K562 (cell line): ENCODE results near the gene SETD3. TPM values are rescaled to one million over a fixed set of nuclear protein-coding genes. Genes with fewer than 3 reads are reported as not detected.

Experiments
- ATAC-seq: fragments of 200-7000 bp; cut with Tn5 transposase; 3 replicates; pipeline ENCODE4 v1.9.1; 2020; ENCODE audit warnings: moderate library complexity
- BruUV-seq: library from RNA; stranded (reverse); fragments of 400-500 nt; replicated peaks from 2 replicates; lab custom pipeline; 2021; lab: Mats Ljungman, UMichigan
- CTCF ChIA-PET: fragments of 300-600 bp; formaldehyde crosslinking; extraction: SDS; loops from one replicate; lab custom pipeline; 2021; ENCODE audit warnings: low intra/inter-chr PET ratio; lab: Yijun Ruan, JAX
- POLR2A ChIA-PET: fragments of 300-600, 350-650 bp; sonication (Branson Sonifier 250); formaldehyde crosslinking; extraction: SDS; loops from one replicate; lab custom pipeline; 2021; ENCODE audit warnings: antibody characterized with exemption, inconsistent platforms; lab: Yijun Ruan, JAX
- DNase-seq, 4 experiments: peaks; one replicate each; pipeline versions ENCODE4 v3.0.0 to v3.0.0-alpha.2; 2011 to 2018; ENCODE audit warnings: low spot score in 3 of 4, mixed read lengths in 3 of 4; ENCODE audit errors: extremely low read depth in 1 of 4
- FAIRE-seq: peaks from 2 replicates; lab custom pipeline; 2011; peaks lifted over from hg19 to GRCh38; lab: Jason Lieb, UNC
- H2AFZ ChIP-seq: 2 replicates; pipeline ENCODE4 v1.6.0; 2011; ENCODE audit warnings: low read depth, low read length, control low read depth, inconsistent platforms
- H3K27ac ChIP-seq: fragments of 200-600 bp; 3 replicates; pipeline ENCODE4 v1.8.0; 2011; ENCODE audit warnings: low read depth, mild to moderate bottlenecking, control low read depth, inconsistent platforms, low read length, moderate library complexity, mixed read lengths; ENCODE audit errors: extremely low read depth
- H3K27me3 ChIP-seq, 2 experiments: fragments of 300-600 bp in 1 of 2; 2 replicates in 1 of 2; 3 replicates in 1 of 2; pipeline versions ENCODE4 v1.6.0 to v1.8.0; 2011; ENCODE audit warnings: inconsistent platforms in 2 of 2, low read length in 2 of 2, mild to moderate bottlenecking in 1 of 2, mixed read lengths in 1 of 2, moderate library complexity in 1 of 2; ENCODE audit not compliant: control insufficient read depth in 2 of 2, insufficient read depth in 2 of 2
- H3K36me3 ChIP-seq: fragments of 300-600 bp; 3 replicates; pipeline ENCODE4 v1.8.0; 2011; ENCODE audit warnings: mild to moderate bottlenecking, low read length, inconsistent platforms; ENCODE audit not compliant: control insufficient read depth, insufficient read depth
- H3K4me1 ChIP-seq, 2 experiments: fragments of 200-600 bp in 1 of 2; replicated peaks in 1 of 2; 2 replicates in 1 of 2; 3 replicates in 1 of 2; pipeline versions ENCODE4 v1.5.1 to v1.8.0; 2011; ENCODE audit warnings: inconsistent platforms in 2 of 2, low read length in 2 of 2, mild to moderate bottlenecking in 1 of 2, mixed read lengths in 1 of 2, moderate library complexity in 1 of 2; ENCODE audit not compliant: control insufficient read depth in 2 of 2, insufficient read depth in 2 of 2
- H3K4me2 ChIP-seq: 2 replicates; pipeline ENCODE4 v1.6.1; 2011; ENCODE audit warnings: low read length, control low read depth, inconsistent platforms, mixed read lengths; ENCODE audit not compliant: insufficient read depth
- H3K4me3 ChIP-seq: fragments of 200-600 bp; sonication (generic), shearing (Covaris generic); 2 replicates; pipeline ENCODE4 v1.5.1; 2016; ENCODE audit warnings: control low read depth, inconsistent platforms
- H3K79me2 ChIP-seq: fragments of 200-600 bp; 3 replicates; pipeline ENCODE4 v1.8.0; 2011; ENCODE audit warnings: low read length, inconsistent platforms; ENCODE audit not compliant: control insufficient read depth, insufficient read depth
- H3K9ac ChIP-seq, 2 experiments: 2 replicates each; pipeline versions ENCODE4 v1.6.0 to v1.6.1; 2011; ENCODE audit warnings: low read depth in 2 of 2, low read length in 2 of 2, control low read depth in 1 of 2, inconsistent platforms in 1 of 2, mild to moderate bottlenecking in 1 of 2, mixed read lengths in 1 of 2; ENCODE audit not compliant: insufficient read depth in 1 of 2
- H3K9me1 ChIP-seq: one replicate; pipeline ENCODE4 v1.6.0; 2011; ENCODE audit warnings: inconsistent platforms, mild to moderate bottlenecking, low read length, moderate library complexity; ENCODE audit not compliant: control insufficient read depth, insufficient read depth
- H3K9me3 ChIP-seq: replicated peaks from 2 replicates; pipeline ENCODE4 v1.5.1; 2011; ENCODE audit warnings: low read depth, low read length, inconsistent platforms; ENCODE audit not compliant: control insufficient read depth, insufficient read depth
- H4K20me1 ChIP-seq: replicated peaks from 2 replicates; pipeline ENCODE4 v1.6.1; 2011; ENCODE audit warnings: low read length, inconsistent platforms, mixed read lengths; ENCODE audit not compliant: control insufficient read depth, insufficient read depth
- ARID3A ChIP-seq: IDR thresholded peaks from 2 replicates; pipeline ENCODE4 v1.6.1; 2012; ENCODE audit warnings: low read depth, low read length, improper control_type of control experiment, borderline replicate concordance
- ATF2 ChIP-seq: sonication (generic); formaldehyde crosslinking; IDR thresholded peaks from 2 replicates; pipeline ENCODE4 v1.8.1; 2022; ENCODE audit warnings: missing genetic modification reagents
- ATF4 ChIP-seq: fragments of 450-650 bp; formaldehyde crosslinking; IDR thresholded peaks from 2 replicates; pipeline ENCODE4 v1.4.0; 2022; ENCODE audit warnings: mild to moderate bottlenecking, moderate library complexity
- CBX5 ChIP-seq: IDR thresholded peaks from 2 replicates; pipeline ENCODE4 v1.6.1; 2014; ENCODE audit warnings: low read depth, borderline replicate concordance
- CGGBP1 ChIP-seq: fragments of 250-450 bp; sonication (Bioruptor Pico); IDR thresholded peaks from 2 replicates; pipeline ENCODE4 v1.9.0; 2021; ENCODE audit warnings: mild to moderate bottlenecking
- ELF2 ChIP-seq: fragments of 250-450 bp; sonication (Bioruptor Pico); IDR thresholded peaks from 2 replicates; pipeline ENCODE4 v1.5.0; 2021; ENCODE audit warnings: mild to moderate bottlenecking
- ETV5 ChIP-seq: sonication (generic); formaldehyde crosslinking; IDR thresholded peaks from 2 replicates; pipeline ENCODE4 v1.4.0; 2020; ENCODE audit warnings: low read depth, mild to moderate bottlenecking, missing genetic modification reagents
- ETV6 ChIP-seq, 3 experiments: fragments of 150-350 bp in 1 of 3; sonication (generic) in 1 of 3; formaldehyde crosslinking in 1 of 3; IDR thresholded peaks; 2 replicates each; pipeline versions ENCODE4 v1.6.1 to v1.8.0; 2014 to 2022; ENCODE audit warnings: borderline replicate concordance in 2 of 3, low read depth in 2 of 3, antibody characterized with exemption in 1 of 3, low read length in 1 of 3, mild to moderate bottlenecking in 1 of 3, missing genetic modification reagents in 1 of 3
- HIVEP1 ChIP-seq: fragments of 250-450 bp; sonication (Bioruptor Pico); IDR thresholded peaks from 2 replicates; pipeline ENCODE4 v1.4.0; 2020; ENCODE audit warnings: mild to moderate bottlenecking
- KAT2B ChIP-seq: IDR thresholded peaks from one replicate; pipeline ENCODE4 v1.6.1; 2012; ENCODE audit warnings: low read depth, mild to moderate bottlenecking, control low read depth, inconsistent platforms, low read length, moderate library complexity
- KAT8 ChIP-seq: fragments of 450-650 bp; IDR thresholded peaks from 2 replicates; pipeline ENCODE4 v1.6.1; 2016; ENCODE audit warnings: low read depth, mild to moderate bottlenecking
- NFYB ChIP-seq: IDR thresholded peaks from 2 replicates; pipeline ENCODE4 v1.6.1; 2011; ENCODE audit warnings: mild to moderate bottlenecking, moderate library complexity; ENCODE audit not compliant: insufficient read length; ENCODE audit errors: extremely low read depth
- RBFOX2 ChIP-seq: fragments of 200-400 bp; formaldehyde crosslinking; IDR thresholded peaks from 2 replicates; pipeline ENCODE4 v1.6.1; 2017; ENCODE audit warnings: low read depth, mild to moderate bottlenecking, low read length, moderate library complexity
- ZNF280B ChIP-seq: fragments of 250-450 bp; sonication (Bioruptor Pico); IDR thresholded peaks from 2 replicates; pipeline ENCODE4 v1.5.1; 2021; ENCODE audit warnings: mild to moderate bottlenecking
- ZNF347 ChIP-seq: fragments of 450-650 bp; formaldehyde crosslinking; IDR thresholded peaks from 2 replicates; pipeline ENCODE4 v1.4.0; 2020; ENCODE audit warnings: low read depth, mild to moderate bottlenecking, moderate library complexity
- ZSCAN32 ChIP-seq: fragments of 450-650 bp; formaldehyde crosslinking; IDR thresholded peaks from 2 replicates; pipeline ENCODE4 v1.4.0; 2020; ENCODE audit warnings: mild to moderate bottlenecking, moderate library complexity
- WGBS: fragments of 100-300 bp; shearing (Covaris generic); methylation state at CpG from one replicate; pipeline ENCODE4 v1.1.6; 2016; ENCODE audit warnings: low coverage, mixed read lengths; ENCODE audit not compliant: insufficient coverage; ENCODE audit errors: missing lambda C conversion rate; 5-methylcytosine and 5-hydroxymethylcytosine counted together
- in situ Hi-C: fragments of 300-500 bp; cut with MboI; formaldehyde crosslinking; loops from 4 replicates; pipeline ENCODE4 v1.15.0; 2018; ENCODE audit warnings: inconsistent platforms, mixed read lengths
- intact Hi-C: fragments of 100-400 bp; cut with micrococcal nuclease; formaldehyde crosslinking; loops from 2 replicates; pipeline ENCODE4 v1.14.2; 2022
- polyA plus RNA-seq, 8 experiments: library from polyadenylated mRNA; depleted of rRNA in 4 of 8; stranded (reverse) in 5 of 8; unstranded in 3 of 8; fragments of >200 nt; fragmentation: Nextera tagmentation in 2 of 8; fragmentation: Illumina TruSeq in 1 of 8; extraction: Ambion mirVana in 2 of 8; extraction: Trizol in 1 of 8; gene quantifications; 2 replicates each; pipeline versions ENCODE4 v1.2.1 to v1.2.3, GENCODE V29; 2011 to 2014; ENCODE audit warnings: inconsistent platforms in 1 of 8, missing spikeins in 1 of 8
- total RNA-seq, 7 experiments: library from RNA; depleted of rRNA in 6 of 7; stranded (reverse); fragments of >200 nt in 6 of 7; fragmentation: Illumina TruSeq in 2 of 7; extraction: Trizol in 2 of 7; gene quantifications; 2 replicates each; pipeline versions ENCODE4 v1.2.1 to v1.2.3, GENCODE V29; 2011 to 2021; ENCODE audit warnings: low replicate concordance in 1 of 7

SETD3 gene
- total and polyA plus RNA-seq, 9 of the 15 experiments (the other 6 are each of a cell fraction or from before 2014, with no cell fraction given), result 8.5 to 35.9 (median 26.5) TPM

GRCh38 chr14:99391671-99392070 is 89.0 kb downstream of the SETD3 start:
- Histone ChIP-seq H3K4me1 (peaks cover 0 to 6% of the 10 kb centered on the region in 2 experiments; a peak in 1 of 5 replicates), H3K9me1 (no peaks in the 10 kb centered on the region), H3K9ac (no peak overlapping the region), H3K27ac (no peak overlapping the region), H4K20me1 (0 out of 2 replicates have a peak, but pooled peaks cover 6% of the 10 kb centered on the region), H3K9me3 (no peaks in the 10 kb centered on the region), H3K27me3 (peaks cover 2 to 15% of the 10 kb centered on the region in 2 experiments; a peak in 3 of 5 replicates), H3K79me2 (no peaks in the 10 kb centered on the region), H3K36me3 (no peaks in the 10 kb centered on the region; the same call in 2 of the 3 replicates), H3K4me2 (no peak overlapping the region), H3K4me3 (no peak overlapping the region), H2AFZ (no peak overlapping the region)
- ChIA-PET POLR2A (interaction anchor here (1.0 kb wide), 1 partner anchor 49 kb away, joined by 3 read pairs; no protein-coding TSS in a partner anchor), CTCF (no interaction called here)
- 56% methylated on average over 12 of the region's 13 CpGs for WGBS
- BruUV-seq, result no TSS peak
- in situ Hi-C loops (loop anchor here (25.0 kb wide), 1 partner anchor 496 kb away; no protein-coding TSS in a partner anchor), intact Hi-C loops (no loop called here)
- DNase-seq (no peak), ATAC-seq (no peak), FAIRE-seq (no peak)
- TF ChIP-seq CGGBP1 (no peak), ATF2 (CRISPR knock-in tag) (no peak), ATF4 (no peak), KAT2B (no peak), ZNF280B (CRISPR knock-in tag) (no peak), ARID3A (no peak), ETV6 (IDR thresholded peaks at IDR 0.05; ENCODE audit: borderline replicate concordance in 1 of 2, low read depth in 2 of 2, low read length in 1 of 2) (no peak), ETV6 (CRISPR knock-in tag; IDR thresholded peaks at IDR 0.05; ENCODE audit: borderline replicate concordance) (no peak), NFYB (no peak), CBX5 (no peak), RBFOX2 (no peak), ZNF347 (CRISPR knock-in tag) (no peak), KAT8 (no peak), ELF2 (no peak), ZSCAN32 (CRISPR knock-in tag) (no peak), HIVEP1 (CRISPR knock-in tag) (no peak), ETV5 (CRISPR knock-in tag) (no peak)
